H9 (cell line): ENCODE measurements around the gene H6PD. TPM values are rescaled to one million over a fixed set of nuclear protein-coding genes. Genes with fewer than 3 reads are reported as not detected.

ENCODE experiments used
- DNase-seq: peaks from one replicate; pipeline ENCODE4 v3.0.0-alpha.2; 2017
- H2AFZ ChIP-seq: one replicate; pipeline ENCODE4 v1.6.1; 2013; ENCODE audit warnings: mild to moderate bottlenecking, low read length, control low read depth, moderate library complexity
- H2AK5ac ChIP-seq: 2 replicates; pipeline ENCODE4 v1.6.1; 2013; ENCODE audit warnings: low read length, control low read depth, mixed read lengths; ENCODE audit not compliant: insufficient read length
- H2BK120ac ChIP-seq: one replicate; pipeline ENCODE4 v1.6.1; 2013; ENCODE audit warnings: low read depth, mild to moderate bottlenecking, low read length, control low read depth, inconsistent platforms; ENCODE audit not compliant: poor library complexity, severe bottlenecking
- H2BK12ac ChIP-seq: 2 replicates; pipeline ENCODE4 v1.6.1; 2013; ENCODE audit warnings: low read length, control low read depth, mixed read lengths, low read depth; ENCODE audit not compliant: insufficient read length
- H2BK15ac ChIP-seq: 2 replicates; pipeline ENCODE4 v1.6.1; 2013; ENCODE audit warnings: low read depth, low read length, control low read depth
- H2BK20ac ChIP-seq: one replicate; pipeline ENCODE4 v1.6.1; 2013; ENCODE audit warnings: low read depth, mild to moderate bottlenecking, low read length, control low read depth, inconsistent platforms; ENCODE audit not compliant: poor library complexity, severe bottlenecking
- H2BK5ac ChIP-seq: 2 replicates; pipeline ENCODE4 v1.6.1; 2013; ENCODE audit warnings: low read length, control low read depth, mixed read lengths; ENCODE audit not compliant: insufficient read length
- H3K14ac ChIP-seq: 2 replicates; pipeline ENCODE4 v1.6.1; 2013; ENCODE audit warnings: low read length, control low read depth; ENCODE audit not compliant: insufficient read depth
- H3K18ac ChIP-seq: 2 replicates; pipeline ENCODE4 v1.6.1; 2013; ENCODE audit warnings: low read depth, mild to moderate bottlenecking, mixed read lengths, low read length, control low read depth; ENCODE audit not compliant: insufficient read length
- H3K23ac ChIP-seq: 2 replicates; pipeline ENCODE4 v1.6.1; 2013; ENCODE audit warnings: low read length, control low read depth, mixed read lengths, low read depth; ENCODE audit not compliant: insufficient read length
- H3K23me2 ChIP-seq: 2 replicates; pipeline ENCODE4 v1.6.1; 2013; ENCODE audit warnings: low read depth, mild to moderate bottlenecking, mixed read lengths, low read length, control low read depth; ENCODE audit not compliant: insufficient read length, poor library complexity, severe bottlenecking
- H3K27ac ChIP-seq: 2 replicates; pipeline ENCODE4 v1.5.1; 2013; ENCODE audit warnings: low read length, control low read depth, mixed read lengths, low read depth; ENCODE audit not compliant: insufficient read length
- H3K27me3 ChIP-seq: 2 replicates; pipeline ENCODE4 v1.6.1; 2013; ENCODE audit warnings: low read length, control low read depth, inconsistent platforms; ENCODE audit not compliant: insufficient read depth
- H3K4ac ChIP-seq: 2 replicates; pipeline ENCODE4 v1.6.1; 2013; ENCODE audit warnings: low read depth, mild to moderate bottlenecking, control low read depth, inconsistent platforms, low read length, moderate library complexity
- H3K4me1 ChIP-seq: 2 replicates; pipeline ENCODE4 v1.6.1; 2013; ENCODE audit warnings: low read length, control low read depth, inconsistent platforms; ENCODE audit not compliant: insufficient read depth
- H3K4me2 ChIP-seq: 2 replicates; pipeline ENCODE4 v1.6.1; 2013; ENCODE audit warnings: low read length, control low read depth, mixed read lengths; ENCODE audit not compliant: insufficient read length, insufficient read depth
- H3K56ac ChIP-seq: 2 replicates; pipeline ENCODE4 v1.6.1; 2013; ENCODE audit warnings: low read depth, mild to moderate bottlenecking, mixed read lengths, low read length, control low read depth; ENCODE audit not compliant: insufficient read length
- H3K79me1 ChIP-seq: 2 replicates; pipeline ENCODE4 v1.6.1; 2013; ENCODE audit warnings: low read depth, mild to moderate bottlenecking, moderate library complexity, low read length, control low read depth, inconsistent platforms; ENCODE audit not compliant: insufficient read depth, poor library complexity, severe bottlenecking
- H3K79me2 ChIP-seq: 2 replicates; pipeline ENCODE4 v1.6.1; 2013; ENCODE audit warnings: low read length, control low read depth, inconsistent platforms; ENCODE audit not compliant: insufficient read depth
- H3K9ac ChIP-seq: 2 replicates; pipeline ENCODE4 v1.6.1; 2013; ENCODE audit warnings: low read length, control low read depth, mixed read lengths; ENCODE audit not compliant: insufficient read length; ENCODE audit errors: extremely low read depth
- H3K9me3 ChIP-seq: one replicate; pipeline ENCODE4 v1.6.1; 2013; ENCODE audit warnings: low read depth, low read length, inconsistent platforms; ENCODE audit not compliant: control insufficient read depth
- H3T11ph ChIP-seq: one replicate; pipeline ENCODE4 v1.6.1; 2013; ENCODE audit warnings: mild to moderate bottlenecking, low read length, control low read depth, inconsistent platforms
- H4K20me1 ChIP-seq: one replicate; pipeline ENCODE4 v1.6.1; 2013; ENCODE audit not compliant: control insufficient read depth, insufficient read length, insufficient read depth
- H4K5ac ChIP-seq: 2 replicates; pipeline ENCODE4 v1.6.1; 2013; ENCODE audit warnings: low read depth, mild to moderate bottlenecking, mixed read lengths, low read length, control low read depth; ENCODE audit not compliant: insufficient read length
- H4K8ac ChIP-seq: replicated peaks from 2 replicates; pipeline ENCODE4 v1.6.1; 2013; ENCODE audit warnings: low read length, control low read depth, mixed read lengths, low read depth; ENCODE audit not compliant: insufficient read length
- H4K91ac ChIP-seq: 2 replicates; pipeline ENCODE4 v1.6.1; 2013; ENCODE audit warnings: low read depth, mild to moderate bottlenecking, moderate library complexity, mixed read lengths, low read length, control low read depth; ENCODE audit not compliant: insufficient read length
- H3K27ac Mint-ChIP-seq, 3 experiments: 2 replicates in 2 of 3; 3 replicates in 1 of 3; pipeline ENCODE4 v1.8.0; 2020 to 2021; ENCODE audit warnings: mixed read lengths in 3 of 3, mild to moderate bottlenecking in 1 of 3, moderate library complexity in 1 of 3
- H3K27me3 Mint-ChIP-seq: 2 replicates; pipeline ENCODE4 v1.8.0; 2021; ENCODE audit warnings: low read depth, mild to moderate bottlenecking, moderate library complexity, mixed read lengths
- H3K36me3 Mint-ChIP-seq, 3 experiments: 2 replicates in 2 of 3; 3 replicates in 1 of 3; pipeline ENCODE4 v1.8.0; 2020 to 2021; ENCODE audit warnings: low read depth in 3 of 3, mixed read lengths in 3 of 3; ENCODE audit not compliant: insufficient read depth in 1 of 3
- H3K4me1 Mint-ChIP-seq, 2 experiments: 2 replicates each; pipeline ENCODE4 v1.8.0; 2020; ENCODE audit warnings: mixed read lengths in 2 of 2
- H3K4me3 Mint-ChIP-seq, 2 experiments: 2 replicates in 1 of 2; 3 replicates in 1 of 2; pipeline ENCODE4 v1.8.0; 2020 to 2021; ENCODE audit warnings: mild to moderate bottlenecking in 2 of 2, mixed read lengths in 2 of 2, moderate library complexity in 1 of 2
- H3K9me3 Mint-ChIP-seq, 2 experiments: 2 replicates in 1 of 2; 3 replicates in 1 of 2; pipeline ENCODE4 v1.8.0; 2020; ENCODE audit warnings: mild to moderate bottlenecking in 2 of 2, mixed read lengths in 2 of 2, moderate library complexity in 1 of 2
- WGBS: extraction: QIAGEN DNeasy Blood & Tissue Kit; methylation state at CpG from one replicate; pipeline ENCODE4 v1.1.7; 2013; ENCODE audit warnings: missing lambda C conversion rate, low lambda C conversion rate, mixed read lengths; ENCODE audit not compliant: insufficient read length; ENCODE audit errors: extremely low coverage; 5-methylcytosine and 5-hydroxymethylcytosine counted together
- total RNA-seq: library from RNA; stranded (reverse); gene quantifications from 2 replicates; pipeline ENCODE4 v1.2.1, GENCODE V29; 2021
- TF ChIP-seq, protein P1 (sequence below): fragments of 200-600 bp; sonication (generic); conservative IDR thresholded peaks from 3 replicates; pipeline ENCODE4 v1.8.0; 2021; ENCODE audit warnings: antibody characterized with exemption, mild to moderate bottlenecking

Gene H6PD
- total RNA-seq, 1 experiment from 2014 or later, result 7.9 TPM

DNA sequence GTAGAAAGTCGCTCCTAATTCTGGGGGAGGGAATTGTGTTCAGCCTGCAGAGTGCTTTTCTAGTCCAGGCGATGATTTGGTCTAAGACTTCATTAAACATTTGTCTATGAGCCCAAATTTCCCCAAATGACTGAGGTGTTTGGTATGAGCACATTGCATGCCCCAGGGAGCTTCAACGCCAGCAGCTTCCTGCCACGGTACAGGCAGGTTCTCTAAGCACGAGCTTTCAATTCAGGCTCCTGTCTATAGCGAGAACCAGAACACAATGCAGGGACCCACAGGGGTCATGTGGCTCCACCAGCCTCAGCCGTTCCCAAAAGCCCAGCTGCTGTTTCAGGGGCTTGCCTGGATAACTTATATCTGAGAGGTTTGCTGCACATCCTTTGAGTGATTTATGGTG lies 34.1 kb upstream of the H6PD start:
- Histone ChIP-seq H2BK120ac (no peak overlapping the region), H4K20me1 (no peaks in the 10 kb centered on the region), H4K91ac (no peak overlapping the region), H3K27ac (no peak overlapping the region), H2AK5ac (no peak overlapping the region), H3K23me2 (peaks cover 18% of the 10 kb centered on the region), H3K23ac (no peak overlapping the region), H2BK20ac (no peak overlapping the region), H3K9ac (no peak overlapping the region), H3K79me1 (no peaks in the 10 kb centered on the region), H4K5ac (no peak overlapping the region), H3K27me3 (peaks cover 53% of the 10 kb centered on the region; the same call in 1 of the 2 replicates), H2AFZ (no peak overlapping the region), H3K4ac (no peak overlapping the region), H3K18ac (no peak overlapping the region), H2BK15ac (no peak overlapping the region), H3K56ac (no peak overlapping the region), H3K4me2 (no peak overlapping the region), H2BK5ac (no peak overlapping the region), H2BK12ac (no peak overlapping the region), H3K14ac (no peak overlapping the region), H3K9me3 (no peaks in the 10 kb centered on the region), H3K4me1 (no peaks in the 10 kb centered on the region), H4K8ac (no peak overlapping the region), H3T11ph (no peak overlapping the region), H3K79me2 (no peaks in the 10 kb centered on the region)
- Mint-ChIP-seq H3K4me1 (peaks cover 25 to 52% of the 10 kb centered on the region in 2 experiments), H3K27me3 (peaks cover 90% of the 10 kb centered on the region), H3K4me3 (no peak overlapping the region), H3K27ac (no peak overlapping the region), H3K9me3 (no peaks in the 10 kb centered on the region), H3K36me3 (no peaks in the 10 kb centered on the region)
- DNase-seq, result no peak
- no CpG with 5 or more reads among the region's 7 CpGs for WGBS
- TF ChIP-seq, protein P1, sequence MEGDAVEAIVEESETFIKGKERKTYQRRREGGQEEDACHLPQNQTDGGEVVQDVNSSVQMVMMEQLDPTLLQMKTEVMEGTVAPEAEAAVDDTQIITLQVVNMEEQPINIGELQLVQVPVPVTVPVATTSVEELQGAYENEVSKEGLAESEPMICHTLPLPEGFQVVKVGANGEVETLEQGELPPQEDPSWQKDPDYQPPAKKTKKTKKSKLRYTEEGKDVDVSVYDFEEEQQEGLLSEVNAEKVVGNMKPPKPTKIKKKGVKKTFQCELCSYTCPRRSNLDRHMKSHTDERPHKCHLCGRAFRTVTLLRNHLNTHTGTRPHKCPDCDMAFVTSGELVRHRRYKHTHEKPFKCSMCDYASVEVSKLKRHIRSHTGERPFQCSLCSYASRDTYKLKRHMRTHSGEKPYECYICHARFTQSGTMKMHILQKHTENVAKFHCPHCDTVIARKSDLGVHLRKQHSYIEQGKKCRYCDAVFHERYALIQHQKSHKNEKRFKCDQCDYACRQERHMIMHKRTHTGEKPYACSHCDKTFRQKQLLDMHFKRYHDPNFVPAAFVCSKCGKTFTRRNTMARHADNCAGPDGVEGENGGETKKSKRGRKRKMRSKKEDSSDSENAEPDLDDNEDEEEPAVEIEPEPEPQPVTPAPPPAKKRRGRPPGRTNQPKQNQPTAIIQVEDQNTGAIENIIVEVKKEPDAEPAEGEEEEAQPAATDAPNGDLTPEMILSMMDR, result no peak
